GM06990 (cell line): ENCODE measurements around the gene FEM1A.

ENCODE experiments used
- DNase-seq: peaks from one replicate; pipeline ENCODE4 v3.0.0-alpha.2; 2011; ENCODE audit not compliant: insufficient read length; ENCODE audit errors: extremely low read depth
- H3K27me3 ChIP-seq: replicated peaks from 2 replicates; pipeline ENCODE4 v1.6.0; 2011; ENCODE audit warnings: low read length; ENCODE audit not compliant: control insufficient read depth, insufficient read depth
- H3K36me3 ChIP-seq: 2 replicates; pipeline ENCODE4 v1.5.1; 2011; ENCODE audit warnings: low read length; ENCODE audit not compliant: control insufficient read depth, insufficient read depth
- H3K4me3 ChIP-seq: replicated peaks from 2 replicates; pipeline ENCODE4 v1.5.1; 2011; ENCODE audit warnings: low read depth, mild to moderate bottlenecking, control low read depth, low read length
- TF ChIP-seq, protein P1 (sequence below): IDR thresholded peaks from 2 replicates; pipeline ENCODE4 v1.5.1; 2011; ENCODE audit warnings: low read length, control low read depth, mild to moderate bottlenecking, inconsistent platforms; ENCODE audit not compliant: insufficient read depth, poor library complexity, severe bottlenecking

The FEM1A gene

DNA sequence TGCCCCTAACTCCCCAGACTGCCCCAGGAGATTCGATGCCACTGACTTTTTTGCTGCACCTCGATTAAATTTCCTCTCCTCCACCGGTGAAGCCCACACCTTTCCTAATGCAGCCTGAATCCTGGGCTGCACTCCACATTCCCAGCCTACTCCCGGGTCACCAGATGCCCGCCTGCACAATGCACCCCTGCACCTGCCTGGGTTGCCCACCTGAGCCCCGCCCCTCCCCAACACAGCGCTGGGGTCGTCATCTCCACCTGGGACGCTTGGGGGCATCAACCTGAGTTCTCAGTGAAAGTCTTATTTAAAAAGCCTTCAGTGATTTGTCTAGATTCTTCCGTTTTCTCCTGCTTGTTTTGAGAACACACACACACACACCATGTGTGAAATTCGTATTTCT, 43.3 kb upstream of the FEM1A start:
- Histone ChIP-seq H3K4me3 (no peak overlapping the region), H3K36me3 (no peaks in the 10 kb centered on the region), H3K27me3 (no peaks in the 10 kb centered on the region; the same call in 1 of the 2 replicates)
- TF ChIP-seq, protein P1, sequence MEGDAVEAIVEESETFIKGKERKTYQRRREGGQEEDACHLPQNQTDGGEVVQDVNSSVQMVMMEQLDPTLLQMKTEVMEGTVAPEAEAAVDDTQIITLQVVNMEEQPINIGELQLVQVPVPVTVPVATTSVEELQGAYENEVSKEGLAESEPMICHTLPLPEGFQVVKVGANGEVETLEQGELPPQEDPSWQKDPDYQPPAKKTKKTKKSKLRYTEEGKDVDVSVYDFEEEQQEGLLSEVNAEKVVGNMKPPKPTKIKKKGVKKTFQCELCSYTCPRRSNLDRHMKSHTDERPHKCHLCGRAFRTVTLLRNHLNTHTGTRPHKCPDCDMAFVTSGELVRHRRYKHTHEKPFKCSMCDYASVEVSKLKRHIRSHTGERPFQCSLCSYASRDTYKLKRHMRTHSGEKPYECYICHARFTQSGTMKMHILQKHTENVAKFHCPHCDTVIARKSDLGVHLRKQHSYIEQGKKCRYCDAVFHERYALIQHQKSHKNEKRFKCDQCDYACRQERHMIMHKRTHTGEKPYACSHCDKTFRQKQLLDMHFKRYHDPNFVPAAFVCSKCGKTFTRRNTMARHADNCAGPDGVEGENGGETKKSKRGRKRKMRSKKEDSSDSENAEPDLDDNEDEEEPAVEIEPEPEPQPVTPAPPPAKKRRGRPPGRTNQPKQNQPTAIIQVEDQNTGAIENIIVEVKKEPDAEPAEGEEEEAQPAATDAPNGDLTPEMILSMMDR = no peak
- no peak for DNase-seq

DNA sequence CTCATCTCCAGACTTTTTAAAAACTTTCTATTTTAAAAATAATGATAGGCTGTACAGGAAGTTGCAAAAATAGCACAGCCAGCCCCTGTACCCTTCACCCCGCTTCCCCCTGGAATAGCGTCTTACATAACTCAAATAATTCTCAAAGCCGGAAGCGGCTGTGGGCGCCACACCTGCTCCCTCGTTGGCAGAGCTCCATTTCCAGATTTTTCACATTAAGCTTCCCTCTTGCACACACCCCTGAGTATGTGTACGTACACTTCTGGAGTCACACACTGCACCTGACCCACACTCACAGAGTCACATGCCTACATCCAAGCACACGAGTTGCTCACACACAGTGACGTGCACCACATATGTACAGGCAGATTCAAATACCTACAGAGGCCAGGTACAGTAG, 42.9 kb upstream of the FEM1A start:
- TF ChIP-seq, protein P1 = no peak
- Histone ChIP-seq H3K27me3 (no peaks in the 10 kb centered on the region; the same call in 1 of the 2 replicates), H3K36me3 (no peaks in the 10 kb centered on the region), H3K4me3 (no peak overlapping the region)
- no peak for DNase-seq

- Histone ChIP-seq H3K4me3 (no peak overlapping the region), H3K36me3 (no peaks in the 10 kb centered on the region), H3K27me3 (no peaks in the 10 kb centered on the region; the same call in 1 of the 2 replicates)
- no peak for DNase-seq
- TF ChIP-seq, protein P1 = no peak
Observed at GRCh38 chr19:4749870-4750590, 41.5 kb upstream of the FEM1A start.

DNA sequence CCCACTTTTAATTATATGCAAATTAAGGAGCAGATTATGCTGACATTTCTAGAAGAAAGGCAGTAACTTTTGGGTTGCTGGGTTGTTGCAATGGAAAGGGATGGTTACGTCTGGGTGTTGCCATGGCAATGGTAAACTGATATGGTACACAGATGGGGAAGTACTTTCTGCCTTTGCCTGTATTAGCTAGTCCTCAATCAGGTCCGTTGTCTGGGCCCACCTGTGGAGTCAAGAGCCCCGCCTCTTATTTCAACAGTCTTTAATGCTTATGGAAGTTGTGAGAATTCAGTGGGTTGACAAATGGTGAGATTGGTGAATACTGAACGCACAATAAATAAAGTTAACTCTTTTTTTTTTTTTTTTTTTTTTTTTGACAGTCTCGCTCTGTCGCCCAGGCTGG, 37.3 kb upstream of the FEM1A start:
- TF ChIP-seq, protein P1 = no peak
- Histone ChIP-seq H3K36me3 (no peaks in the 10 kb centered on the region), H3K27me3 (no peaks in the 10 kb centered on the region), H3K4me3 (no peak overlapping the region)
- DNase-seq = no peak

- H3K27me3 ChIP-seq = no peaks in the 10 kb centered on the region; the same call in 1 of the 2 replicates
- H3K4me3 ChIP-seq = no peak overlapping the region
- DNase-seq = no peak
- TF ChIP-seq, protein P1 = no peak
- H3K36me3 ChIP-seq = no peaks in the 10 kb centered on the region
Observed at GRCh38 chr19:4755459-4755858, 36.1 kb upstream of the FEM1A start.

GRCh38 chr19:4758082-4758481, 33.5 kb upstream of the FEM1A start:
- no peaks in the 10 kb centered on the region; the same call in 1 of the 2 replicates for H3K27me3 ChIP-seq
- no peak for DNase-seq
- TF ChIP-seq, protein P1 = no peak
- no peak overlapping the region for H3K4me3 ChIP-seq
- no peaks in the 10 kb centered on the region for H3K36me3 ChIP-seq
